Tibial nerve (tissue), 4 donors: ENCODE measurements around the gene MYLK2. TPM values are rescaled to one million over a fixed set of nuclear protein-coding genes. Genes with fewer than 3 reads are reported as not detected.
"Not testable (repeated sequence)": the region's sequence is repeated elsewhere in the genome, so short reads cannot be mapped to it uniquely, and the experiment has no call there.

Experiments used
- DNase-seq, 2 donors: peaks; one replicate each; pipeline ENCODE4 v3.0.0-alpha.2; 2019; ENCODE audit warnings: low spot score in 2 of 2
- H3K27ac ChIP-seq, 4 donors: fragments of 200-600 bp; sonication (generic) in 3 of 4; one replicate each; pipeline ENCODE4 v1.5.1; 2017 to 2019; ENCODE audit warnings: mild to moderate bottlenecking in 1 of 4
- H3K27me3 ChIP-seq, 2 donors: fragments of 200-600 bp; sonication (generic) in 1 of 2; one replicate each; pipeline versions ENCODE4 v1.5.1 to v1.6.0; 2017 to 2019
- H3K36me3 ChIP-seq, 3 donors: fragments of 200-600 bp; sonication (generic); one replicate each; pipeline ENCODE4 v1.5.1; 2018 to 2019
- H3K4me1 ChIP-seq, 4 donors: fragments of 200-600 bp; sonication (generic) in 3 of 4; one replicate each; pipeline ENCODE4 v1.5.1; 2017 to 2019
- H3K4me3 ChIP-seq, 4 donors: fragments of 200-600 bp; sonication (generic) in 3 of 4; one replicate each; pipeline ENCODE4 v1.5.1; 2017 to 2019; ENCODE audit warnings: mild to moderate bottlenecking in 1 of 4, moderate library complexity in 1 of 4
- H3K9me3 ChIP-seq, 4 donors: fragments of 200-600 bp; sonication (generic) in 3 of 4; one replicate each; pipeline ENCODE4 v1.5.1; 2017 to 2019
- EP300 ChIP-seq, 2 donors: sonication (generic); formaldehyde crosslinking; IDR thresholded peaks; one replicate each; pipeline ENCODE4 v1.6.1; 2017; ENCODE audit warnings: antibody characterized with exemption in 2 of 2, mild to moderate bottlenecking in 1 of 2
- POLR2A ChIP-seq, 2 donors: fragments of 450-650 bp; IDR thresholded peaks; one replicate each; pipeline ENCODE4 v1.6.1; 2017; ENCODE audit warnings: antibody characterized with exemption in 2 of 2, mild to moderate bottlenecking in 2 of 2, moderate library complexity in 2 of 2
- WGBS, 2 donors: methylation state at CpG; one replicate each; pipeline ENCODE4 v1.1.5; 2018; 5-methylcytosine and 5-hydroxymethylcytosine counted together
- total RNA-seq, 4 donors: library from RNA; depleted of rRNA; stranded (reverse); fragments of >200 nt; gene quantifications; one replicate each; pipeline ENCODE4 v1.1.0, GENCODE V29; 2016
- TF ChIP-seq, protein P1 (sequence below), 5 experiments: fragments of 200-600 bp in 3 of 5; fragments of 450-650 bp in 2 of 5; sonication (generic) in 3 of 5; IDR thresholded peaks; one replicate each; pipeline ENCODE4 v1.5.1; 2016 to 2019; ENCODE audit warnings: antibody characterized with exemption in 5 of 5, mild to moderate bottlenecking in 3 of 5, moderate library complexity in 2 of 5

The MYLK2 gene
- total RNA-seq, 4 donors from 2014 or later: 0.66 to 1.3 TPM; not detected in 2

DNA sequence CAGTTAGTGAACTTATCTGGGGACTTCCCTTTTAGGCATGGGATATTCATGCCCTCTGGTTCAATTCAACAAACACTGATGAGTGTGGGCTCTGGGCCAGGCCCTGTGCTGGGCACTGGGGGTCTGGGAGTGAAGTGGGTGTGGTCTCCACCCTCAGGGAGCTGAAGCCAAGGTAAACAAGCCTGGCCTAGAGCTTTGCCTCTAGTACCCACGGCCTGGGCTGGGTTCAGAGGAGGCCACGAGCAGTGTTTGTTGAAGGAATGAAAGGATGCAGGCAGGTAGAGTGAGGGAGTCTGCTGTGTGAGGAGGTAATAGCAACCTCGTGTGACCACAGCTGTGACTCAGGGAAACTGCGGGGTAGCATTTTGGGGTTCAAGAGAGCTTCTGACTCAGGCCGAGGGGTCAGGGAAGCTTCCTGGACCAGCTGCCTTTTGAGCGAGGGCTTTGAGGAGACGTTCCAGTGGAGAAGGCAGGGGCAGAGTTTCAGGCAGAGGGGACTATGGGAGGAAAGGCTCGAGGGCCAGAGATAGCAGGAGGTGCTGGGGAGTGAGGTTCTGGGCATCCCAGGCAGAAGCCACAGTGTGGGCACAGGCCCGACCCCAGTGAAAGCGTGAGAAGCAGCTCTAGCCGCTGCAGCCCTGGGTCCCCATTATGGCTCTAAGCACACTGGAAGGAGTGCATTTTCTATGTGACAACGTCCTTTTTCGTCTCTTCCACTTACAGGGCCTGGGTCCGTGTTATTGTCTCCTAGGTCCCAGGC lies 5.6 kb downstream of the MYLK2 start:
- TF ChIP-seq EP300 (IDR thresholded peaks at IDR 0.05) (no peak), POLR2A (IDR thresholded peaks at IDR 0.05) (no peak)
- TF ChIP-seq, protein P1, sequence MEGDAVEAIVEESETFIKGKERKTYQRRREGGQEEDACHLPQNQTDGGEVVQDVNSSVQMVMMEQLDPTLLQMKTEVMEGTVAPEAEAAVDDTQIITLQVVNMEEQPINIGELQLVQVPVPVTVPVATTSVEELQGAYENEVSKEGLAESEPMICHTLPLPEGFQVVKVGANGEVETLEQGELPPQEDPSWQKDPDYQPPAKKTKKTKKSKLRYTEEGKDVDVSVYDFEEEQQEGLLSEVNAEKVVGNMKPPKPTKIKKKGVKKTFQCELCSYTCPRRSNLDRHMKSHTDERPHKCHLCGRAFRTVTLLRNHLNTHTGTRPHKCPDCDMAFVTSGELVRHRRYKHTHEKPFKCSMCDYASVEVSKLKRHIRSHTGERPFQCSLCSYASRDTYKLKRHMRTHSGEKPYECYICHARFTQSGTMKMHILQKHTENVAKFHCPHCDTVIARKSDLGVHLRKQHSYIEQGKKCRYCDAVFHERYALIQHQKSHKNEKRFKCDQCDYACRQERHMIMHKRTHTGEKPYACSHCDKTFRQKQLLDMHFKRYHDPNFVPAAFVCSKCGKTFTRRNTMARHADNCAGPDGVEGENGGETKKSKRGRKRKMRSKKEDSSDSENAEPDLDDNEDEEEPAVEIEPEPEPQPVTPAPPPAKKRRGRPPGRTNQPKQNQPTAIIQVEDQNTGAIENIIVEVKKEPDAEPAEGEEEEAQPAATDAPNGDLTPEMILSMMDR (IDR thresholded peaks at IDR 0.05): no peak
- H3K27ac ChIP-seq: no peak overlapping the region
- no peaks in the 10 kb centered on the region for H3K9me3 ChIP-seq
- H3K36me3 ChIP-seq: no peaks in the 10 kb centered on the region
- 70 to 73% methylated on average over 14 of the region's 14 CpGs for WGBS, 2 donors
- H3K4me1 ChIP-seq: peaks cover 0 to 14% (median 6%) of the 10 kb centered on the region in 4 donors
- DNase-seq: no peak
- no peak overlapping the region for H3K4me3 ChIP-seq
- no peaks in the 10 kb centered on the region for H3K27me3 ChIP-seq

DNA sequence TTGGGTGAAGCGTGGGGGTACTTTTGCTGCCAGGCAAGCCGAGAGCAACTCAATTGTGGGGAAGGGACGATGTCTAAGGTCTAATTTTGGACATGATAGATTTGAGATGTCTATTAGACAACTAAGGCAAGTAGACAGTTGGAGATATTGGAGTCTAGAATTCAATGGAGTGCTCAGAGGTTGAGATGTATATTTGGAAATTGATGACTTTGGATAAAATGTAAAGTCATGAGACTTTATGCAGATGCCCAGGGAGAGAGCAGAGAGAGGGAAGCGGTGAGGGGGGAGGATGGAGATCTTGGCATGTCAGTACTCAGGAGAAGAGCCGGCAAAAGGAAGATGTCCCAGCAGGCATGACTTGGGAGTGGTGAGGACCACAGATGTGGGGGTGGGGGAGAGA lies 6.9 kb downstream of the MYLK2 start:
- no peak for DNase-seq
- H3K4me1 ChIP-seq: peaks cover 0 to 14% (median 6%) of the 10 kb centered on the region in 4 donors
- H3K9me3 ChIP-seq: no peaks in the 10 kb centered on the region
- no peak overlapping the region for H3K27ac ChIP-seq
- TF ChIP-seq EP300 (IDR thresholded peaks at IDR 0.05) (no peak), POLR2A (IDR thresholded peaks at IDR 0.05) (no peak)
- TF ChIP-seq, protein P1 (IDR thresholded peaks at IDR 0.05): no peak
- H3K4me3 ChIP-seq: no peak overlapping the region
- no peaks in the 10 kb centered on the region for H3K27me3 ChIP-seq
- 85 to 88% methylated on average over 5 of the region's 5 CpGs for WGBS, 2 donors
- H3K36me3 ChIP-seq: no peaks in the 10 kb centered on the region

DNA sequence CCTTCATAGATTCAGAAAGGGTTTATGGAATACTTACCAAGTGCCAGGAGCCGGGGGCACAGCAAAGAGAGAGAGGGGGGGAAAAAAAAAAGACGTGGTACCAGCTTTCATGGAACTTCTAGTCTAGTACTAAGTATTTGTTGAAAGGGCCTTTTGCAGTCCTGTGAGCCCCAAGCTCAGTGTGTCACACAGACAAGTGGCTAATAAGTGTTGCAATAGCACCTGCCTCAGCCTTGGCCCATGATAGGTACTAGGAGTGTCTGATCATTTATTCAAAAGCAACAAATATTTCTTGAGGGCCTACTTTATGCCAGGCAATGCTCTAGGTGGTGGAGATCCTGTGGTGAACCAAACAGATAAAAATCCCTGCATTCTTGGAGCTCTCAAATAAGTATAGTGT lies 7.9 kb downstream of the MYLK2 start:
- H3K27ac ChIP-seq: no peak overlapping the region
- TF ChIP-seq, protein P1 (IDR thresholded peaks at IDR 0.05): no peak
- no peak for TF ChIP-seq EP300 (IDR thresholded peaks at IDR 0.05)
- TF ChIP-seq POLR2A (IDR thresholded peaks at IDR 0.05): no peak
- no peaks in the 10 kb centered on the region for H3K36me3 ChIP-seq
- H3K27me3 ChIP-seq: no peaks in the 10 kb centered on the region
- no peak for DNase-seq
- no peak overlapping the region for H3K4me3 ChIP-seq
- no peaks in the 10 kb centered on the region for H3K9me3 ChIP-seq
- WGBS, 2 donors: 74 to 75% methylated on average over 2 of the region's 2 CpGs
- H3K4me1 ChIP-seq: peaks cover 0 to 17% (median 6%) of the 10 kb centered on the region in 4 donors

DNA sequence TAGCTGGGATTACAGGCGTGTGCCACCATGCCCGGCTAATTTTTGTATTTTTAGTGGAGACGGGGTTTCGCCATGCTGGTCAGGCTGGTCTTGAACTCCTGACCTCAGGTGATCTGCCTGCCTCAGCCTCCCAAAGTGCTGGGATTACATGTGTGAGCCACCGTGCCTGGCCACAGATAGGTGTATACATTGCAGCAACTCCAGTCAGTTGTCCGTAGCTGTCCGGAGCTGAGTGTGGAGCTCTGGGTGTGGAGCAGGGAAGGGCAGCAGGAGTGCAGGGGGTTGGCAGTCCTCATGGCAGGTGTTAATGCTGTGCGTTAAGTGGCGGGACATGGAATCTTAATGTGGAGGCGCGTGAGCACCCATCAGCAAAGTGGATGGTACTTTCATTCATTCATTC lies 8.9 kb downstream of the MYLK2 start:
- WGBS, 2 donors: 94 to 95% methylated on average over 11 of the region's 11 CpGs
- H3K4me1 ChIP-seq: peaks cover 0 to 15% (median under 1%) of the 10 kb centered on the region in 4 donors
- H3K27me3 ChIP-seq, H3K27ac ChIP-seq, DNase-seq, H3K4me3 ChIP-seq, H3K9me3 ChIP-seq, H3K36me3 ChIP-seq: not testable (repeated sequence)

DNA sequence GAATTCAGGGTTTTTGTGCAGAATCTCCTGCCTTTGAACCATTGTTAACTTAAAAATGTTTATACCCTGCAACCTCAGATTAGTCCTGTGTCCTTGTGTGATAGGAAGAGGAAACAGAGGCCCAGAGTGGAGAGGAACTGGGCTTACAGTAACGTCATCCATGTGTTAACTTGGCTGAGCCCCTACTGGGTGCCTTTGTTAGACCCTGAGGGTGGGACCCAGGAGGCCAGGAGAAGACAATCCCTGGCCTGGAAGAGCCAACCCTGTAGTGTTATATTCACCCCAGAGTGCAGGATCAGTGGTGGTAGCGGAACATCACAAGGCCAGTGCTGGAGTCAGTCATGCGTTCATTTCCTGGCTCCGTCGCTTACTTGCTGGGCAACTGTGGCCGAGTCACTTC lies 10.6 kb downstream of the MYLK2 start:
- no peaks in the 10 kb centered on the region for H3K36me3 ChIP-seq
- no peaks in the 10 kb centered on the region for H3K27me3 ChIP-seq
- WGBS, 2 donors: 80 to 88% methylated on average over 6 of the region's 6 CpGs
- no peak overlapping the region for H3K27ac ChIP-seq
- no peak overlapping the region for H3K4me3 ChIP-seq
- H3K9me3 ChIP-seq: no peaks in the 10 kb centered on the region
- DNase-seq: no peak
- TF ChIP-seq POLR2A (IDR thresholded peaks at IDR 0.05) (no peak), EP300 (IDR thresholded peaks at IDR 0.05) (no peak)
- TF ChIP-seq, protein P1 (IDR thresholded peaks at IDR 0.05): no peak
- H3K4me1 ChIP-seq: peaks cover 0 to 26% (median 8%) of the 10 kb centered on the region in 4 donors
